Measurements from ENCODE around the gene SOCS2. TPM values are rescaled to one million over a fixed set of nuclear protein-coding genes. Genes with fewer than 3 reads are reported as not detected.

The SOCS2 gene
- total RNA-seq, 2 donors from 2014 or later = 125 to 273 TPM

GRCh38 chr12:93567174-93567573, 5.3 kb upstream of the SOCS2 start:
- Histone ChIP-seq H3K4me3 (no peak overlapping the region), H3K36me3 (no peaks in the 10 kb centered on the region), H3K27ac (peak overlapping the region; percentile 24 to 98), H3K4me1 (replicated peaks) (no peaks in the 10 kb centered on the region), H3K27me3 (replicated peaks; ENCODE audit: insufficient read depth) (no peaks in the 10 kb centered on the region), H3K9me3 (no peaks in the 10 kb centered on the region)
- no peak for DNase-seq (ENCODE audit: low spot score)
- intact Hi-C loops (cut with DNase I) = loop anchor here (5.0 kb wide), 4 partner anchors 65 to 505 kb away; no protein-coding TSS in a partner anchor
- no peak for TF ChIP-seq POLR2AphosphoS5 (IDR thresholded peaks at IDR 0.05)
- no peak for TF ChIP-seq POLR2A (IDR thresholded peaks at IDR 0.05)
- no peak for TF ChIP-seq CTCF (IDR thresholded peaks at IDR 0.05)
- WGBS = 43% methylated on average over 3 of the region's 3 CpGs

- no peaks in the 10 kb centered on the region for H3K27me3 ChIP-seq (replicated peaks; ENCODE audit: insufficient read depth)
- no peak overlapping the region for H3K4me3 ChIP-seq
- H3K4me1 ChIP-seq (replicated peaks) = no peaks in the 10 kb centered on the region
- WGBS = 89% methylated on average over 3 of the region's 3 CpGs
- intact Hi-C loops (cut with DNase I) = loop anchor here (2.0 to 5.0 kb wide), 5 partner anchors 66 to 535 kb away; no protein-coding TSS in a partner anchor
- H3K9me3 ChIP-seq = no peaks in the 10 kb centered on the region
- DNase-seq (ENCODE audit: low spot score) = no peak
- TF ChIP-seq POLR2A (IDR thresholded peaks at IDR 0.05) (no peak), CTCF (IDR thresholded peaks at IDR 0.05) (no peak), POLR2AphosphoS5 (IDR thresholded peaks at IDR 0.05) (no peak)
- peak overlapping the region in 1 of 2 donors; percentile 98 for H3K27ac ChIP-seq
- H3K36me3 ChIP-seq = no peaks in the 10 kb centered on the region
Observed at GRCh38 chr12:93568091-93568490, 4.4 kb upstream of the SOCS2 start.

GRCh38 chr12:93569301-93569655, 3.2 kb upstream of the SOCS2 start:
- intact Hi-C loops (cut with DNase I) = loop anchor here (2.0 to 5.0 kb wide), 5 partner anchors 67 to 534 kb away; no protein-coding TSS in a partner anchor

GRCh38 chr12:93569656-93570551, 2.6 kb upstream of the SOCS2 start:
- H3K36me3 ChIP-seq = no peaks in the 10 kb centered on the region
- intact Hi-C loops (cut with DNase I) = loop anchor here (1.0 to 10.0 kb wide), 9 partner anchors 65 to 533 kb away; partner anchors contain the start of gene CRADD
- H3K4me1 ChIP-seq (replicated peaks) = no peaks in the 10 kb centered on the region
- WGBS = under 1% methylated on average over 56 of the region's 60 CpGs
- H3K27me3 ChIP-seq (replicated peaks; ENCODE audit: insufficient read depth) = no peaks in the 10 kb centered on the region
- DNase-seq (ENCODE audit: low spot score) = peak; percentile 83
- H3K27ac ChIP-seq = peak overlapping the region; percentile 97 to 98
- H3K4me3 ChIP-seq = peak overlapping the region; percentile 72 to 82
- H3K9me3 ChIP-seq = no peaks in the 10 kb centered on the region
- TF ChIP-seq POLR2A (IDR thresholded peaks at IDR 0.05) (peak; percentile 24), POLR2AphosphoS5 (IDR thresholded peaks at IDR 0.05) (no peak), CTCF (IDR thresholded peaks at IDR 0.05) (peak; percentile 70 to 88 (median 88))

More at GRCh38 chr12:93569301-93569655, 3.2 kb upstream of the SOCS2 start:
- Histone ChIP-seq H3K27me3 (replicated peaks; ENCODE audit: insufficient read depth) (no peaks in the 10 kb centered on the region), H3K4me3 (peak overlapping the region; percentile 72 to 82), H3K4me1 (replicated peaks) (no peaks in the 10 kb centered on the region), H3K27ac (peak overlapping the region; percentile 97 to 98), H3K9me3 (no peaks in the 10 kb centered on the region), H3K36me3 (no peaks in the 10 kb centered on the region)
- no peak for TF ChIP-seq CTCF (IDR thresholded peaks at IDR 0.05)
- TF ChIP-seq POLR2A (IDR thresholded peaks at IDR 0.05) = no peak
- no peak for TF ChIP-seq POLR2AphosphoS5 (IDR thresholded peaks at IDR 0.05)
- no peak for DNase-seq (ENCODE audit: low spot score)
- WGBS = 13% methylated on average over 6 of the region's 6 CpGs
